ENCODE results near the gene ITPR3.

Gene ITPR3

DNA sequence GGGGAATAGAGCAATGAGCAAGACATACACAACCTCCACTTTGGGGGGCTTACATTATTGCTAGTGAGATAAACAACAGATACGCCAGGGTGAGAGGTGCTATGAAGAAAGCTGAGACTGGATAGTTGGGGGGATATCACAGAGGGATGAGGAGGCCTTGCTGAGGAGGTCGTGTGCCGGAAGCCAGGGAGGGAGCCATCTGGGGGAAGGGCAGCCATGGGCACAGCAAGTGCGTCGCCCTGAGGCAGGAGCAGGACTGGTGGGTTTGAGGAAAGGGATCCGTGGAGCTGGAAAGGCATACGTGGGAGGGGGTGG lies 28.9 kb upstream of the ITPR3 start:
- H3K27ac ChIP-seq, result no peak overlapping the region
- TF ChIP-seq ZFX (IDR thresholded peaks at IDR 0.05), result no peak
- TF ChIP-seq, protein P1, sequence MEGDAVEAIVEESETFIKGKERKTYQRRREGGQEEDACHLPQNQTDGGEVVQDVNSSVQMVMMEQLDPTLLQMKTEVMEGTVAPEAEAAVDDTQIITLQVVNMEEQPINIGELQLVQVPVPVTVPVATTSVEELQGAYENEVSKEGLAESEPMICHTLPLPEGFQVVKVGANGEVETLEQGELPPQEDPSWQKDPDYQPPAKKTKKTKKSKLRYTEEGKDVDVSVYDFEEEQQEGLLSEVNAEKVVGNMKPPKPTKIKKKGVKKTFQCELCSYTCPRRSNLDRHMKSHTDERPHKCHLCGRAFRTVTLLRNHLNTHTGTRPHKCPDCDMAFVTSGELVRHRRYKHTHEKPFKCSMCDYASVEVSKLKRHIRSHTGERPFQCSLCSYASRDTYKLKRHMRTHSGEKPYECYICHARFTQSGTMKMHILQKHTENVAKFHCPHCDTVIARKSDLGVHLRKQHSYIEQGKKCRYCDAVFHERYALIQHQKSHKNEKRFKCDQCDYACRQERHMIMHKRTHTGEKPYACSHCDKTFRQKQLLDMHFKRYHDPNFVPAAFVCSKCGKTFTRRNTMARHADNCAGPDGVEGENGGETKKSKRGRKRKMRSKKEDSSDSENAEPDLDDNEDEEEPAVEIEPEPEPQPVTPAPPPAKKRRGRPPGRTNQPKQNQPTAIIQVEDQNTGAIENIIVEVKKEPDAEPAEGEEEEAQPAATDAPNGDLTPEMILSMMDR (conservative IDR thresholded peaks at IDR 0.05), result no peak

DNA sequence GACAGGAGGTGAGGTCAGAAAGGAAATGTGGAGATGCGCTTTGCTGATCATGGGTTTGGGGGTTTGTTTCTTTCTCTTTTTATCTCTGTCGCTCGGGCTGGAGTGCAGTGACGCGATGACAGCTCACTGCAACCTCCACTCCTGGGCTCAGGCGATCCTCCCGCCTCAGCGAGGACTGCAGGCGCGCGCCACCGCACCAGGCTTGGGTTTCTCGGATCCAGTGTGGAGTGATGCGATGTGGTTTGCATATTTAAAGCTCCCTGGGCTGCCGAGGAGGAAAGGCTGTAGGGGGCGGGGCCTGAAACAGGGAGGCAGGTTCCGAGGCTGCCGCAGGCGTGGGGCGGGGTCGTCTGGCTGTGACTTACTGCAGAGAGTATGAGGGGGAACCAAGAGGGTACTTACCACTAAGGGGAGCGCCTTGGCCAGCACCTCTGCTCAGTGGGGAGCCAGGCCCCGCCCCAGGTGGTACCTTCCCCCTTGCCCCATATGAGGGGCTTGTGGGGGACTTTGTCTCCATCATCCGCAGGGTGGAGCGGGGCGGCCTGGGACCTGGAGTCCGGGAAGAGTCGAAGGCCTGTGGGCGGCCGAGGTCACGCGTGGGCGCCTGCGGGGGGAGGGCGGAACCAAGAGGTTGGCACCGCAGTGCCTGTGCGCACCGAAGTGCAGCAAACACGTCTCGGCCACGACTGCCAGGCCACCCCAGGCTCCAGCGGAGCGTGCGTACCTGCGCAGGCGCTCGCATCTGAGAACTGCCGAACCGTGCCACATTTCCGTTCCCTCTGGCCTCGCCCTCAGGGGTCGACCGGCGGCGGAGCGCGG lies 28.3 kb upstream of the ITPR3 start:
- H3K27ac ChIP-seq, result no peak overlapping the region
- TF ChIP-seq ZFX (IDR thresholded peaks at IDR 0.05), result no peak
- TF ChIP-seq, protein P1 (conservative IDR thresholded peaks at IDR 0.05), result no peak

DNA sequence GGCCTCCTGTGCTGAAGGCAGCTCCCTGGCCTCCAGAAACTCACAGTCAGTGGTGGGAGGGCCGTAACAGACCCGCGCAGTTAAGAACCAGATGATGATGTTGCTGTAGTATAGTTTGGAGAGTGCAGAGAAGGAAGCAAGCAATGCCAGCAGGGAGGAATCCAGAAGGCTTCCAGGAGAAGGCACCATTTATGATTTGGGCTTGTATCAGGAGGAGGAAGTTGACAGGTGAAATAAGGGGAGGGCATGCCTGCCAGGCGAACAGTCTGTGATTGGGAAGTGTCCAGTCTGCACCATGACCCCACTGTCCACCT lies 27.8 kb upstream of the ITPR3 start:
- no peak for TF ChIP-seq ZFX (IDR thresholded peaks at IDR 0.05)
- TF ChIP-seq, protein P1 (conservative IDR thresholded peaks at IDR 0.05), result no peak
- no peak overlapping the region for H3K27ac ChIP-seq

DNA sequence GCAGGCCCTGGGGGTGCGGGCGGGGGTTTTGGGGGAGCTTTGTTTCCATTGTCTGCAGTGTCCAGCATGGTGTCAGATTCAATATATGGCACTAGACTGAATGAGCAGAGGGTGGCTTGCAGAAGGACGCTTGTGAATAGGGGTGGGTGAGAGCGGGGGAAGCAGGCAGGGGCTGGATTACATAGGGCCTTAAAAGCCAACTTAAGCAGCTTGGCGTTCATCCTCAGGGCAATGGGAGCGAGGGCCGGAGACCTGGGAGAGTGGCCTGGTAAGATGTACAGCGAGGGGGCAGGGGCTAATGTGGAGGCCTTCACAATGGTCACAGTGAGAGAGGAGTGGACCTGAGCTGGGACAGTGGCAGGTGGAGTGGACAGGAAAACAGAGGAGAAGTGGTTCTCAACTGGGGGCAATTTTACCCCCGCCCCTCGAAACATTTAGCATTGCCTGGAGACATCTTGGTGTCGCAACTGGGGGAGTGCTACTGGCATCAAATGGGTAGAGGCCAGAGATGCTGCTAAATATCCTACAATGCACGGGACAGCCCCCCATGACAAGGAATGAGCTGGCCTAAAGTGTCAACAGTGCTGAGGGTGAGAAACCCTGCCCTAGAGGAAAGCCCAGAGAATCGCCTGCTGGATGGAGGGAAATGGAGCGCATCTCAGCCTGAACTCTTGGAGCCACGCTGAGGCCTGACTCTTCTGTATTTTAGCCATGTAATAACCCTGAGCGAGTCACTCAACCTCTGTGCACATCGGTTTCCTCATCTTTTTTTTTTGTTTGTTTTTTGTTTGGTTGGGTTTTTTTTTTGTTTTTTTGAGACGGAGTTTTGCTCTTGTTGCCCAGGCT lies 25.9 kb upstream of the ITPR3 start:
- TF ChIP-seq, protein P1 (conservative IDR thresholded peaks at IDR 0.05), result no peak
- TF ChIP-seq ZFX (IDR thresholded peaks at IDR 0.05), result no peak
- H3K27ac ChIP-seq, result no peak overlapping the region

DNA sequence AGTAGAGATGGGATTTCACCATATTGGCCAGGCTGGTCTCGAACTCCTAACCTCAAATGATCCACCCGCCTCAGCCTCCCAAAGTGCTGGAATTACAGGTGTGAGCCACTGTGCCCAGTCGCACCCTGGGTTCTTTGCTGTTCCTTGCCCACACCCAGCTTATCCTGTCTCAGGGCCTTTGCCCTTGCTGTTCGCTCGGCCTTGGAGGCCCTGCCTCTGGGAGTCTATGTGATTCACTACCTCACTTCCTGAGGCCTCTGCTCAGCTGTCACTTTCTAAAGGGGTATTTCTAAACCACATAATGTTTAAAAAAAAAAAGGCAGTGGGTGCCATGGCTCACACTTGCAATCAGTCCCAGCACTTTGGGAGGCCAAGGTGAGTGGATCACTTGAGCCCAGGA lies 24.2 kb upstream of the ITPR3 start:
- H3K27ac ChIP-seq, result peak overlapping the region; percentile 4; the same call in 1 of the 2 replicates

DNA sequence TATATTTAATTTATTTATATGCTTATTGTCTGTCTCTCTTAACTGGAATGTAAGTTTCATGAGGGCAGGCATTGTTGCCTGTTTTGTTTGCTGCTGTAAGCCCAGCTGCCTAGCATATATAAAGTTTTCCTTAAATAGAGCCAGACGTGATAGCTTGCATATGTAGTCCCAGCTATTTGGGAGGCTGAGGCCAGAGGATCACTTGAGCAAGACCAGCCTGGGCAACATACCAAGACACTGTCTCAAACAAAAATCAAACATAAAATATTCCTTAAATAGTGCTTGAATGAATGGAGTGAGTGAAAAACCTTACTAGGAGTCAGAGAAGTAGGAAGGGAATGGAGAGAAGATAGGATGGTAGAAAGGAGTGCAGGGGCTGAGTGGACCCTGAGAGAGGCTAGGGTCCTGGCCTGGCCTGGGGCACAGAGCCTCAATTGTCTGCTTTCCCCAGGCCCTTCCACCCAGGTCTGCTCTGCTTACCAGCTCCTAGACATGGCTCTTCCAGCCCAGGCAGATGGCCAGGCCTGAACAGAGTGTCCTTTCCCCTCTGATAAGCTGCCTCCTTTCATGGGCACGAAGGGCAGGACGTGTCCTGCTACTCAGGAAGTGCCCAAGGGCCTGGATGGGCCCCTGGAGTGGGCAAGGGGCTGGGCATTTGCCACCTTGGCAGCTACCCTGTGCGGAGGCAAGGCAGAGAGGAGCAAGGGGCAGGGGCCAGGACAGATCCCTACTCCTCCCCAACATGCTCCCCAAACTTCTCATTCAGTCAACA lies 23.4 kb upstream of the ITPR3 start:
- peak overlapping the region; percentile 52 for H3K27ac ChIP-seq
- no peak for TF ChIP-seq ZFX (IDR thresholded peaks at IDR 0.05)
- TF ChIP-seq, protein P1 (conservative IDR thresholded peaks at IDR 0.05), result no peak

DNA sequence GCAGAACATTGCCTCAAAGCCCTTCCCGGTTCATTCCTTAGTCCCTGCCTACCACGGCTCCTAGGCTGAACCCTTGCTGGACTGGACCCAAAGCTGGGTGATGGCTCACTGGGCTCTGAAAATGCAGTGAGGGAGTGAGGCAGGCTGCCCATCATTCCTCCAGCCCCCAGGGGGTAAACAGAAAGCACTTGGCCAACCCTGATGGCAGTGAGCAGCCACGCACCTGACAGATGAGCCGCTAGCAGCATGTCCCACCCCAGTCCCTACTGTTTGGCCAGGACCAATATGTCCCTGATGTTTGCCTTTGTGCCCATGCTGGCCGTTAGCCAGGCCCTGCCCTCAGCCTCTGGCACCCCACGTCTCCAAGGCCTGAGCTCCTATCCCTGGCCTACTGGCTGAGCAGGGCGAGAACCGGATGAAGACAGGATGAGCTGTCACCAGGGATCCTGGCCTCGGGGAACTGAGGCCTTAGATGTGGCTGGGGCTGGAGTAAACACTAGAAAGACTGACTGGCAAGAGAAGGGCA lies 21.6 kb upstream of the ITPR3 start:
- H3K27ac ChIP-seq, result peak overlapping the region; percentile 52
- TF ChIP-seq, protein P1 (conservative IDR thresholded peaks at IDR 0.05), result no peak
- TF ChIP-seq ZFX (IDR thresholded peaks at IDR 0.05), result peak; percentile 12; the same call in 1 of the 2 replicates

All from C4-2B (cell line).